Astrocyte (in vitro differentiated cells and primary cell): ENCODE measurements around the gene TTBK1.

ENCODE experiments used
- EZH2 ChIP-seq: IDR thresholded peaks from 2 replicates; pipeline ENCODE4 v1.6.1; 2012; ENCODE audit warnings: mild to moderate bottlenecking, low read length, inconsistent platforms; ENCODE audit not compliant: insufficient read depth
- TF ChIP-seq, protein P1 (sequence below): IDR thresholded peaks from 2 replicates; pipeline ENCODE4 v1.5.1; 2011; ENCODE audit warnings: low read depth, mild to moderate bottlenecking, inconsistent platforms, low read length, moderate library complexity; ENCODE audit not compliant: insufficient read depth

DNA sequence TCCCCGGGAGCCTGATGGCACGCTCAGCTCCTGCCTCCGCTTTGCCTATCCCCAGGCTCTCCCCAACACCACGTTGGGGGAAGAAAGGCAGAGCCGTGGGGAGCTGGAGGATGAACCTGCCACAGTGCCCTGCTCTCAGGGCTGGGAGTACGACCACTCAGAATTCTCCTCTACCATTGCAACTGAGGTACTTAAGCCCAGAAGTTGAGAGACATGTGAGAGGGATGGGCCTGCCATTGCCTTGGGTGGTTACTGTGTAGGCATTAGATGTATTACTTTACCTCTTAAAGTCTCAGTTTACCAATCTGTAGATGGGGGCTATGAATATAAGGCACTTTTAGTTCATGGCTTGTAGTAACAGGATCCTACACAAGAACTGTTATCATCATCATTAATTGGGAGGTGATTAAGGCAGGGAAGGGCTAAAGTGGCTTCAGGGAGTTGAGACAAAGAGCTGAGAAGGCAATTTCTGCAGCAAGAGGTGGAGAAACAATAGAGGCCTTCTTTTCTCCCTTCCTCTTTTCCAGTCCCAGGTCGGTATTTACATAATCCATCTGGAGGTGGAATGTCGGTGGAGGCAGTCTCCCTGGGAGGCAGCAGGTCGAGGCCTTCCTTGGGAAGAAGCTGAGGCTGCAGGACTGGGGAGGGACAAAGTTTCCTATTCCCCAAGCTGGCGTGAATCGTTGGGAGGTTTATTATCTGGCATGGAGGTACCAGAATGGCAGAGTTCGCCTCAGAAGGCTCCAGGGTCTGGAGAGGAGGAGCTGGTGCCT, 55.5 kb downstream of the TTBK1 start:
- TF ChIP-seq EZH2: no peak
- TF ChIP-seq, protein P1, sequence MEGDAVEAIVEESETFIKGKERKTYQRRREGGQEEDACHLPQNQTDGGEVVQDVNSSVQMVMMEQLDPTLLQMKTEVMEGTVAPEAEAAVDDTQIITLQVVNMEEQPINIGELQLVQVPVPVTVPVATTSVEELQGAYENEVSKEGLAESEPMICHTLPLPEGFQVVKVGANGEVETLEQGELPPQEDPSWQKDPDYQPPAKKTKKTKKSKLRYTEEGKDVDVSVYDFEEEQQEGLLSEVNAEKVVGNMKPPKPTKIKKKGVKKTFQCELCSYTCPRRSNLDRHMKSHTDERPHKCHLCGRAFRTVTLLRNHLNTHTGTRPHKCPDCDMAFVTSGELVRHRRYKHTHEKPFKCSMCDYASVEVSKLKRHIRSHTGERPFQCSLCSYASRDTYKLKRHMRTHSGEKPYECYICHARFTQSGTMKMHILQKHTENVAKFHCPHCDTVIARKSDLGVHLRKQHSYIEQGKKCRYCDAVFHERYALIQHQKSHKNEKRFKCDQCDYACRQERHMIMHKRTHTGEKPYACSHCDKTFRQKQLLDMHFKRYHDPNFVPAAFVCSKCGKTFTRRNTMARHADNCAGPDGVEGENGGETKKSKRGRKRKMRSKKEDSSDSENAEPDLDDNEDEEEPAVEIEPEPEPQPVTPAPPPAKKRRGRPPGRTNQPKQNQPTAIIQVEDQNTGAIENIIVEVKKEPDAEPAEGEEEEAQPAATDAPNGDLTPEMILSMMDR: no peak
